SIG-M5 (cell line): Measurements from ENCODE around the gene SOD3.

ENCODE experiments used
- DNase-seq: peaks from one replicate; lab custom pipeline; 2025; lab: John Stamatoyannopoulos, UW

Gene SOD3

DNA sequence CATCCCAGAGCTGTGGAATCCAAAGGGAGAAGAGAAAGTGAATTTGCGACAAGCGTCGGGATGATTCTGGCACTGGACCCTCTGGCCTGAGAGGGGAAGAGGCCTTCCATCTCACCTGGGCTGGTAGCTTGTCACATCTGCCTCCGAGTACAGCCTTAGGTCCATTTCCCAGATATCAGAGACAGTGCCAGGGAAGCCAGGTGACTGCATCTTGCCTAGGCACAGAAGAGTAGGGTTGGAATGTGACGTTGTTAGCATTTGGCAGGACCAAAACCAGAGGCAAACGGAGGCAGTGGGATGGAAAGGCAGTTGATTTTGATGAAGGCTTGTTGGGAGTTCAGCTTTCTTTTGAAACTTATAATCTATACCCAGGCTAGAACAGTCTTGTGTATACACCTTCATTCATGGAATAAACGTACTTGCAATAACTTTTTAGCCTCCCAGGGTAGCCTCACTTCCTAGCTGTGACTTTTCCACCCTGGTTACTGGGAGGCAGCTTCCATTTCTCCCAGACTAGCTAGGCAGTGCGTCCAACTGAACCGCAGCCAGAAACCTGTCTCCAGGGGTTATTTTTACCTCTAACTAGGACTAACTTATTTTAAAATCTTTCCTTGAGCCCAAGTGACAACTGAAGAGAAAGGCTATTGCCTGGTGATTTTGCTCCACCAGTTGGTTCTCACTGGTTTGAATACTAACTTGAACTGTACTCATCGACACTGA, 5.9 kb downstream of the SOD3 start:
- no peak for DNase-seq

DNA sequence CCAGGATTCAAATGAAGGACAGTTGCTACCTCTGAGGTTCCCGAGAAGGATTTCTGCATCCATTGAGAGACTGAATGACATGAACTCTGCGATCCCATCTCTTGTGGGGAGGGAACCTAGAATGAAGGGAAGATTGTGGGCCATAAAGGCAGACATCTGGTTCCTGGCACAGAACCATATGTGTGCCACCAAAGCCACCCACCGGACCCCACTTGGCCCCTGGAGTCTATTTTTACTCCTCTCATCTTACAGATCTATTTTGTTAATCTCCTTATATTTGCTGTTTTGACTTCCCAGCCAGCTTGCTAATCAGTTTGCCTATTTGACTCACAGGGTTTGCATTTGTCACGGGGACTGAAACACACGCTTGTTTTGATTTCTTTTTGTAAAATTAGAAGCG, 7.3 kb downstream of the SOD3 start:
- DNase-seq = no peak

- DNase-seq = no peak
Observed at GRCh38 chr4:24805067-24805466, 9.7 kb downstream of the SOD3 start.

DNA sequence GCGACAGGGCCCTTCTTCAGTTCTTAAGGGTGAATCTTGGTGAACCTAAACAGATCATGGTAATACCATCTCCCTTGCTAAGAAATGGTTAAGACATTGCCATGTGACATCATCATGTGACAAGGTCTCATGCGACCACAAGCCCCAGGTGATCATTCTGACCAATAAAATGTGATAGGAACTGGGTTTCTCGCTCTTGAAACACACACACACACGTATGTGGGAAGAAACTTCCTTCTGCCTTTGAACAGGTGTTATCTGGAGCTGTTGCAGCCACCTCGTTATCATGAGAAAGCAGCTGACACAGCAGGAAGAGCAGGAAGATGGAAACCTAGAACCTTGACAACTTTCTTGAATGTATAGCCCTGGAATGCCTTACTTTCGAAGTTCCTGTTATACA, 10.2 kb downstream of the SOD3 start:
- no peak for DNase-seq

DNA sequence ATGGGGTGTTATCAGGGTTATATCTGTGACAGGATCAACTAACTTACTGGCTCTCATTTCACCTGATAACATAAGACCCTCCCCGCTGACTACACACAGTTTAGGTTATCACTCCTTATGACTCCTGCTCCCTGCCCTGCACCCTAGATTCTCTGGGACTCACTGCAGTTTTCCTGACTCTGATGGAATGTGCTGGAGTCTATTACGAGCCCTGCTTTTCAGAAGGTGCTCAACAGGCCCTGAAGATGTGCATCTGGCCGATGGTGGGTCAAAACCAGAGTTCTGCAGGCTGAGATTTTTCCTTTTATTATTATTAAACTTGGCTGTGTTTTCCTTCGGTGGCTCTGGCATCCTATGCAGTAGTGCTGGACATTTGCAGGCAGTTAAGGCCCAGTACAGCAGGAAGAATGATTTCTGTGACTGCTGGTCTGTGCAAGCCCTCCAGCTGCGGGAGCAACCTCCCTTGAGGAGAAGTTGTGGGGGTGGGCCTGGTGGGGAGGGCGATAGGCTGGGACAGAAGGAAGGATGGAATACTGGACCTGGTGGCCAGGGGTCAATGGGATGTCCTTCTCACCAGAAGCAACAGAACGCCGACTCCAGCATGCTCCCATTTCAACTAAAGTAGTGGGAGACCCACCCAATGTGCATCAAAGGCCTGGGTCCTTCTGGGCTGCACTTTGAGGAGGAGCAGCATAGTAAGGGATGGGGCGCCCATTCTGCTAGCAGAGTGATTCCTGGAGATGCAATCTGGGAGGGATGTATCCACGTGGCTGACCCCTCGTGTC, 11.0 kb downstream of the SOD3 start:
- DNase-seq = no peak

- no peak for DNase-seq
Observed at GRCh38 chr4:24807611-24808010, 12.2 kb downstream of the SOD3 start.

DNA sequence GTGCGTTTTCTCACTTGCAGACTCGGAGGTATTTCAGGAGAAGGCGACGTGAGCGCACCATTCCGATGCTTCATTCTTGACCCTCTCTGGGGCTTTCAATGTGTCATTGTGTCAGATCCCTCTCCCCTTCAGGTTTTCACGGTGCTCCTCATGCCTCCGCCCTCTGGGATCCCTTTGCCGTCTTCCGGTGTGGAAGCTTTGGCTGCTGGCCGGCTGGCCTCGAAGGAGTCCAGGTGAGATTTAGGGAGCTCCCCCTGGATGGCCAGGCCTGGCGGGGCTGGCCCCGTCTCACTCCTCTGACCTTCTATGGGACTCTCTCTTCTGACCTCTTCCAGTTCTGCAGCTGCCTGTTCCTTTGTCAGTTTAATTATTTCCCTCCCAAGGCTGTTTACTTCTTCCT, 12.9 kb downstream of the SOD3 start:
- no peak for DNase-seq

GRCh38 chr4:24808955-24809354, 13.6 kb downstream of the SOD3 start:
- DNase-seq = no peak

- DNase-seq = no peak
Observed at GRCh38 chr4:24809376-24809775, 14.0 kb downstream of the SOD3 start.

- no peak for DNase-seq
Observed at GRCh38 chr4:24809815-24810405, 14.5 kb downstream of the SOD3 start.

- no peak for DNase-seq
Observed at GRCh38 chr4:24810871-24811631, 15.7 kb downstream of the SOD3 start.

DNA sequence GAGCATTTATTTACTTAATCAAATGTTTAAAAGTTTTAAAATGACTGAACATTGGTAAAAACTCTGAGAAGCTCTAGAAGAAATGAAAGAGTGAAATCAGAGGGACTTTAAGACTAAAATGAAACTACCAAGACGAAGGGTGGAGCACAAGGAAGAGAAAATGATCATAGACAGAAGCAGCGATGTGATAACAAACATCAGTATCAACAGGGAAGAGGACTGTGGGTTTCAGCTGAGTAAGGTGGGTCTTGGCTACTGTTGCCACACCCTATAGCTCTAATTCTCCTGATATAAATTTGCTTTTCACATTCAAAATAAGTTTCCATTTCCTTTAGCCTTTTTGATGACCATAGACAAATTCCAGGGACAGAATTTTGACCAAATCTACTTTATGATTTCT, 18.4 kb downstream of the SOD3 start:
- DNase-seq = no peak

GRCh38 chr4:24816797-24817196, 21.4 kb downstream of the SOD3 start:
- DNase-seq = no peak

GRCh38 chr4:24820541-24820940, 25.2 kb downstream of the SOD3 start:
- no peak for DNase-seq

DNA sequence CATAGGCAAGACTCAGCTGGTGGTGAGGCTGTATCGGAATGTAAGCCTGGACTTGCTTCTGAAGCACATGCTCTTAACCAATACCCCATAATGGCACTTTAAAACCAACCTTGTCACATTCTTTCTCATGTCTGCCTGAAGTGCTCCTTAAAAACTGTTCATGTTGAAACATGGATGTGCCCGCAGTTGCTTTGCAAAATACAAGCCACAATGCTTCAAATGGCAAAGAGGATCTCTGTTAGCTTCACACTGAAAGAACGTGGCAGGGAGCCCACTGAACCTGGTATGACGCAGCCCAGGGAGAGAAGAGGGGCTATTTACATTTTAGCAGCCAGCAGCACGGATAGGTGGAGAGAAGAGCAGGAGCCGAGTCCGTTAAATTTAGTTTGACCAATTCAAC, 29.3 kb downstream of the SOD3 start:
- DNase-seq = no peak

DNA sequence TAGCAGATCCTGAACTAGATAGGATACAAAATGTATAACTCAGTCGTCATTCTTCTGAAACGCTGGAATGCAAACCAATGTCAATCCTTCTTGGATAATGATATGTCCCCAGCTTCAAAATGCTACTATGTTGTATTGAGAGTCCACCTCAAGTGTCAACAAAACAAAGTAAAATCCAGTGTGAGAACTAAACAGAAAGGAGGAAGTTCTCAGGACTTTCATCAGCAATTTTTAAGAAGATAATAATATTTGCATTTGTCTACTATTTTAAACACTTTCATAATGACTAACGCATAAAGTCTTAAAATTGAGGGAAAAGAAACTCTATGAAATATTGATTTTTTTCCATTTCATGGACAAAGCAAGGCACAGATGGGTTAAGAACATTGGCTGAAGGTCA, 36.3 kb downstream of the SOD3 start:
- DNase-seq = no peak

DNA sequence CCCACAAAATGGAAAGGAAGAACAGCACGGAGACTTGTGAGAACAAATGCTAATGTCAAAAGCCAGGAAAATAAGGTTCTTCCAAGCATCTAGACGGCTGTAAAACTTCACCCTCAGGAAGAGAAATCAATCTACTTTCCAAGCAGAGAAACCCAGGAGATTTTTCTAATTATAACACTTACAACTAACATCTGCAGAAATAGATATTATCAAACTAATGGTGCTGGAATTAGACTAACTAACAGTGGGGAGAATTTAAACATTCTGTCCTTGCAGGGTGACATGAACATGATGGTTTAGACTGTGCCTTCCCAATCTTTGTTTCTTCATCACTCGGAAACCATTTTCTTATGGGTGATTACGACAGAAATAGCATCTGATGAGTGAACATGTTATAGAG, 40.3 kb downstream of the SOD3 start:
- DNase-seq = no peak

- no peak for DNase-seq
Observed at GRCh38 chr4:24836661-24837242, 41.4 kb downstream of the SOD3 start.

GRCh38 chr4:24837336-24837735, 42.0 kb downstream of the SOD3 start:
- DNase-seq = no peak

GRCh38 chr4:24837781-24838180, 42.4 kb downstream of the SOD3 start:
- no peak for DNase-seq

DNA sequence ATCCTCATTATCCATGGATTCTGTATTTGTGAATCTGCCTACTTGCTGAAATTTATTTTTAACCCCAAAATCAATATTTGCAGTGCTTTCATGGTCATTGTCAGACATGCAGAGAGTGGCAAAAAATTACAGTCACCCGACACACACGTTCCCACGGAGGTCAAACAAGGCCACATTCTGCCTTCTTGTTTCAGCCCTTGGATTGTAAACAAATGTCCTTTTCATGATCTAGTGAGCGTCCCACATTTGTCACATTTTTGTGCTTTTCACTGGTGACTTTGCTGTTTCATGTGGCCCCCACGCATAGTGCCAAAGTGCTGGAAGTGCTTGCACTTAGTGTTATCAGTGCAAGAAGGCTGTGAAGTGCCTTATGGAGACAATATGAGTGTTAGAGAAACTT, 45.0 kb downstream of the SOD3 start:
- DNase-seq = no peak
